GM20431 (cell line): ENCODE results near the gene TOP1.
"Not testable (repeated sequence)": the region's sequence is repeated elsewhere in the genome, so short reads cannot be mapped to it uniquely, and the experiment has no call there.

Experiments used
- in situ Hi-C: fragments of 300-500 bp; cut with MseI, MboI; formaldehyde crosslinking; loops from one replicate; pipeline ENCODE4 v1.15.0; 2020; ENCODE audit warnings: low sequenced_read_pairs; ENCODE audit not compliant: unreplicated experiment

The TOP1 gene

DNA sequence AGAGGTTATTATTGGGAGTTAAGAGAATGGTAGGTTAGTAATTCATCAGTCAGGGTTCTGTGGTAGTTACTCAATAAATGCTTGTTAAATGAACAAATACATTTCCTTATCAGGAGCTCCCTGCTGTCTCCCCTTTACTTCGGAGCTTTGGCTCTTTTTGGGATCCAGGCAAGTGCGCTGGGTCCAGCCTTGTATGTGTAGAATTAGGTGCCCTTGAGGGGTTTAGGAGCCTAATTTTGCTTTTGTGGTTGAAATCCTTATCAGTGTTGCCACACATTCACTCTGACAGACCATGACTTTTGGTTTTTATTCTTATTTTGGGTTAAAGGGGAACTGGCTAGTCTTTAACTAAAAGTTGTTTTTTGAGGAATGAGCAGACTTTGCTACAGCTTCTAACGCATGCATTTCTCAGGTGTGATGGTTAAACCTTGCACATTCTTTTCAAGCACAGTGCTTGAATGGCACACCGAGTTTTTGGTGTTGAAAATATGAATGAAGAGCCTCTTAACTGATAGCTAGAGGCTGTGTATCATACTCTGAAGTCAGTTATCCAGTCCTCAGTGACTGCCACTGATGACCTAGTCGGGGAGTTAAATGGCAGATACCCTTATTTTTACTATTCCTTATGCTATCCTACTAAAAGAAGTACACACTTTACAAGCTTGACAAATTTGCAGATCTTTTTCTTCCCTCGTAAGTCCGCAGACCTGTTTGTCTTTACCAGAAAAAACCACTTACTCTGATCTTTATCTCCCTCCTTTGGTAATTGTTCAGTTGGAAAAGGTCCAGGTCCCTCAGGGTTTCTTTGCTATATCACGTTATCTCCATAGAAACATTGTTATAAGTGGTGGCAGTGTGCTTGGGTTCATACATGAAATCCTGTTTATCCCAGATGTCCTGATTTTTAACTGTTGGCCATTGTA lies 58.0 kb downstream of the TOP1 start:
- in situ Hi-C loops: no loop called here

DNA sequence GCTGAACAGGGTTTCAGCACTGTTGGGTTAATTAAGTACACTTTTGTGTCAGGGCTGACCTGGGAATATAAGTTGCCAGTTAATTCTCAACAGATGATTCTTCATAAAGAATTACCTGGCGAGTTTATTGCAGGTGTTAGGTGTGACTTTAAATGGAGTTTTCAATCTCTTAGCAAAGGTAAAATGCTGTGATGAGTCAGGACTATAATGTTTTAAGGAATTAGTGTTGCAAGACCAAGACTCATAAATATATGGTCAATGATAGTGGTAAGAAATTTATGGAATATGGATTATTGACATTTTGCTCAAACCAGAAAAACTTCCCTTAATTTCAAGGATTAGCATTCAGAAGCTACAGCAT lies 58.7 kb downstream of the TOP1 start:
- in situ Hi-C loops: no loop called here

GRCh38 chr20:41087777-41088176 lies 59.2 kb downstream of the TOP1 start:
- in situ Hi-C loops: no loop called here

DNA sequence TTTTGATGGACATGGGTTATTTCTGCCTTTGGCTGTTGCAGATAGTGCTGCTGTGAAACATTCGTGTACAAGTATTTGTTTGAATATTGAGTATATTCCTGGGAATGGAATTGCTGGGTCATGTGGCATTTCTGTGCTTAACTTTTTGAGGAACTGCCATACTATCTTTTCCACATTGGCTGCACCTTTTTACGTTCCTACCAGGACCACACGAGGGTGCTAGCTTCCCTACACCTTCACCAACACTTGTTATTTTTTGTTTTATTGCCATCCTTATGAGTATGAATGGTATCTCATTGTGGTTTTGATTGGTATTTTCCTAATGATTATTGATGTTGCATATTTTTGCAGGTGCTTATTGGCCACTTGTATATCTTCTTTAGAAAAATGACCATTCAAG lies 60.9 kb downstream of the TOP1 start:
- in situ Hi-C loops: no loop called here

GRCh38 chr20:41091927-41092326 lies 63.3 kb downstream of the TOP1 start:
- in situ Hi-C loops: loop anchor here (10.0 kb wide), 1 partner anchor 107 kb away; no protein-coding TSS in a partner anchor

DNA sequence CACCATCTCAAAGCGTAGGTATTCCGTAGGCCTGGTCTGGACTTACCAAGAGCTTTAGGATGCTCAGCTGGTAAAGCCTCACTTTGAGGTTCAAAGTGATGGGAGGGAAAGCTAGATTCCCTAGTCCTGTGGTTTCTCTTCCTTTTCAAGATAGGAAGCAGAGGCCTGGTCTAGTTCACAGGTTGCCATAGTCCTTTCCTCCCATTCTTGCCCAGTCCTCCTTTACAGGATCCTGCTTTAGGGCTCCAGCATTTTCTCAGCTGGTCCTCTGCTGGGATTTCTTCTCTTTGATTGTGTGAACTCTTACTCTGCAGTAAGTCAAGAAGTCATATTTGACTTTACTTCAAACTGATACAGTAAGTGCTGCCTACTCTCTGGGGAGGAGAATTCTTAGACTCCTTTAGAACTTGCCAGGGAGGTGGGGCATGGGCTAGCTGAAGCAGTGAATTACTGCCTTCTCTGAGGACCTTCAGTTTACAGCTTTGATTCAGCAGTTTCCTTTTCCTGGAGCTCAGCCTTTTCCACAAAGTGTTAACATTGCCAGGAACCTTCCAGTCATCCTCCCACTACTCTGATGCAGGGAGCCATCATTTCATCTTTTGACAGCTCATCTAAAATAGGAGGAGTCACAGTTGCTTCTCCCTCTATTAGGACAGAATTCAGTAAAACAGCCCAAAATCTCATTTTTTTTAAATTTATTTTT lies 65.9 kb downstream of the TOP1 start:
- in situ Hi-C loops: loop anchor here (10.0 kb wide), 1 partner anchor 110 kb away; no protein-coding TSS in a partner anchor

DNA sequence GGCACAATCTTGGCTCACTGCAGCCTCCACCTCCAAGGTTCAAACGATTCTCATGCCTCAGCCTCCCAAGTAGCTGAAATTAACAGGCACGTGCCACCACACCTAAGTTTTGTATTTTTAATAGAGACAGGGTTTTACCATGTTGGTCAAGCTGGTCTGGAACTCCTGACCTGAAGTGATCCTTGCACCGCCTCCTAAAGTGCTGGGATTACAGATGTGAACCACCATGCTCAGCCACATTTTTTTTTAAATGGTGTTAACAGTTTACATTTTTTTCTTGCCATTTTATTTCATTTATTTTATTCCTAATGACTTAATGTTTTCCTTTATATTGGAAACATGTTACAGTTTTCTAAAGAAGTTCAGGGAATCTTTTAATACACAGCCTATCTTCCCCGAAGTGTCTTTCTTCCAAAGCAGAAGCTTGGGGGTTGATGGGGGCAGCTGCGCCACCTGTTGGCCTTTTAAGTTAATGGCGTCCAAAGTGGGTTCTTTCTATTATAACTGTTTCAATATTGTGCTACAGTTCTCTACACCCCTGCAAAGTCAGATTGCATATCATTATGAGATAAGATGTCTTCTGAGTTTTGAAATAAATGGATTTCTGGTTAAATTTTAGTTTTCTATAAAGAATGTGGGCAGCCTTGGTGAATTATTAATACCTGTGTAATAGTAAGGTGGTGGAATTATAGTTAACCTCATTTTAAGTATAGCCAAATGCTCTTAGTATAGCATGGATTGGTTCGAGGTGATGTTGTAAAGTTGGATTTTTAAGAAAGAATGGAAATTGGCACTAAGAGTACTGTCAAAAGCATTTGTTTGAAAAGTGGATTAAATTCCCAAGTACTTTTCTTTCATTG lies 66.7 kb downstream of the TOP1 start:
- in situ Hi-C loops: loop anchor here (10.0 kb wide), 1 partner anchor 111 kb away; no protein-coding TSS in a partner anchor

GRCh38 chr20:41098703-41099250 lies 70.2 kb downstream of the TOP1 start:
- in situ Hi-C loops: loop anchor here (10.0 kb wide), 1 partner anchor 114 kb away; no protein-coding TSS in a partner anchor

DNA sequence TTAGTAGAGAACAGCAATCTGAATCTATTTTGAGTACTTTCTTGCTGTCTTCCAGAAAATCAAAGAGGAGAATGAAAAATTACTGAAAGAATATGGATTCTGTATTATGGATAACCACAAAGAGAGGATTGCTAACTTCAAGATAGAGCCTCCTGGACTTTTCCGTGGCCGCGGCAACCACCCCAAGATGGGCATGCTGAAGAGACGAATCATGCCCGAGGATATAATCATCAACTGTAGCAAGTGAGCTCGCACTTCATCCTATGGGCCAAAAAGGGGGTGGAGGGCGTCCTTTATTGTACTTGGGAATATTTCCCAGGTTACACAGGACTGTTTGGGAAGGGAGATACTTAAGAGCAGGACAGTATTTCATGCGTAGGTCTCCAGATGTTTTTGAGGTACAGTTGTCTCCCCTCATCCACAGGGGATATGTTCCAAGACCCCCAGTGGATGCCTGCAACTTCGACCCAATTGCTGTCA lies 71.4 kb downstream of the TOP1 start:
- in situ Hi-C loops: no loop called here

DNA sequence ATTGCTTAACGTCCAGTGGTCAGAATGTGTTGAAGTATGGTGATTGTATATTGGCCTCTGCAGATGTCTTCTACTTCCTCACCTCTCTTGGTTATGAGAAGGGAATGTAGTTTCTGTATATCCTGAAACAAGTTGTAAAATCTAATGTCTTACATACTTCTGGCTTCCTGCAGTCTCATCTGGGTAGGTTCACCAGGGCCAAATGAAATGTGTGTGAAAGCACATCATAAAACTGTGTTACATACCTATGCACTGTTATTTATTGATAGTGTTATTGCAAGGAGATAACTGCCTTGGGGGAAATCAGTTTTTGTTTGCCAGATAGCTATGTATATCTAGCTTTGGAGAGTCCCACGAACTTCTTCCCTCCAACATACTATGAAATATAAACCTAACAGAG lies 73.0 kb downstream of the TOP1 start:
- in situ Hi-C loops: no loop called here

- in situ Hi-C loops: no loop called here
Observed at GRCh38 chr20:41108531-41108930, 79.9 kb downstream of the TOP1 start.

- in situ Hi-C loops: no loop called here
Observed at GRCh38 chr20:41110012-41110411, 81.4 kb downstream of the TOP1 start.

DNA sequence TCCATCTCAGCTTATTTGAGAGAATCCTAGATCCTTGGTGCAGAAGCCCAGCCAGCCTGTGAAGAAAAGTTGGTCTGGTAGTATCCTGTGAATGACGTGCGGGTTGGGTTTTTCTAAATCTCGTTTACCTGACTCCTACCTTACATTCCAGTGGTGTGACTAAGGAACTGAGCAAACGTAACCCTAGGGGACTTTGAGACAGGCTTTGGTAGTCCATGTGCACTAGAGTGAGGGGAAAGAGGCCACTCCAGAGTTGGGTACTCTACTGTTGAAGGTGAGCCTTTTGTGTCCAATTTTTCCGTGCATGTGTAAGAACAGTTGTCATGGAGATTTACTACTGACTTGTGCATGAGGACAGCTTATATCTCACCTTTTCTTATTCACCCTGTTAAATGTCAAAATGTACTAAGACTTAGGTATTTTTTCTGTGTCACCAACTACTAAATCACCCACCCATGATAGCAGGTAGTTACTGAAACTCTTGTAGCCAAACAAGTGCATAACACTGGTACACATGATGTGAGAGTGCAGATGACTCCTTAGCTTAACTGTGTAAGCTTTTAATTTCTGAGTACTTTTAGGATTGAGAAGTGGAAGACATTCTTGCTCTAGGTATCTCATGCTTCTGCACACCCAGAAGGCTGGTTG lies 82.4 kb downstream of the TOP1 start:
- in situ Hi-C loops: no loop called here

- in situ Hi-C loops: no loop called here
Observed at GRCh38 chr20:41111578-41111951, 82.9 kb downstream of the TOP1 start.

- in situ Hi-C loops: no loop called here
Observed at GRCh38 chr20:41116282-41116956, 87.8 kb downstream of the TOP1 start.

DNA sequence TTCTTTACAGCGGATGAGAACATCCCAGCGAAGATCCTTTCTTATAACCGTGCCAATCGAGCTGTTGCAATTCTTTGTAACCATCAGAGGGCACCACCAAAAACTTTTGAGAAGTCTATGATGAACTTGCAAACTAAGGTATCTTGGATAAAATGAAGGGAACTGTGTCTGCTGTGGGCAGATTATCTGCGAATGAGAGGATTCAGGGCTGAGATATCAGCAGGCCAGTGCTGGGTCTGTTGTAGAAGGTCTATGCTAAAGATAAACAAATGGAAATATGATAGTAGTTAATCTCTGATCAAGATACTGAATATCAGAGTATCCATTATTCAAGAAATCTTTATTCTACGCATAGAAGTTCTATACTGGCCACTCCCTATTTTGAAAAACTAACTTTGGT lies 89.5 kb downstream of the TOP1 start:
- in situ Hi-C loops: not testable (repeated sequence)

GRCh38 chr20:41118632-41119031 lies 90.0 kb downstream of the TOP1 start:
- in situ Hi-C loops: no loop called here

DNA sequence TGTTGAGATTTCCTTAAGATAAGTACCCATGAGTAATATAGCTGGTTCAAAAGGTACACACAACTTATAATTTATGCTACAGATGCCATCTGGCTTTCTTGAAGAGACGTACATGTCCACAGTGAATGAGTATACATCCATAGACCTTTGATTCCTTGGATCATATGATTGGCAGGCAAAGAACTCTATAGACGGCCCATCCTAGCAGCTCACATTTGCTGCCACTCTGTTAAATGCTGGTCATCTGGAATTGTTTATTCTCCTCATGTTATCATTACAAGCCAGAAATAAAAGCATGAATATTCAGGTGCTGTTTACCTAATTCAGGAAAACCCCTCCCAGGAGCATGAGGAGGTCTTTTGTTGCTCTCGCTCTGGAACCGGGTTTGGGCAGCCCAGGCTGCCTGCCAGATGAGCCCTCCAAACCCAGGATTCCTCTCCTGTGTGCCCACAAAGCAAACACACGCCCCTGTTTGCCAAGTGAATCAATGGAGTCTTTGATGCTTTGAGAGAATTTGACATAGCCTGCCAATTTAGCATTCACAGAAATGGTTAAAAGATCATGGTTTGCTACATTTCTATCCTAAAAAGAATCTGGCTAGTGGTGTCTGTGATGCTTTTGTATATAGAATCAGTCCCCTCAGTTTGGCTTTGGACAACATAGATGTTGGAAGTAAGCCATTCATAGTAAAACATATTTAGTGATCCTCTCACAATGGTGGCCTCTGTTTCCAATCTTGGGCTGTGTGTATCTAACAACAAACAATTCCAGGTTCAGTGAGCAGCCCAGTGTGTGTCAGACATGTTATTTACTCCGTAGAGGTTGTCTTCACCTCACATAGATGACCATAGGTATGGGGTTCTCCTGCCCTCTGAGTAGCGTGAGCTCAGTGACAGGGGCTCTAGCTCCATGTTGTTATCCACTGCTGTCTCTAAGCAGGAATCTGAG lies 91.3 kb downstream of the TOP1 start:
- in situ Hi-C loops: no loop called here
